GM12878 (cell line): ENCODE results near the gene ANKRD37. TPM values are rescaled to one million over a fixed set of nuclear protein-coding genes. Genes with fewer than 3 reads are reported as not detected.

Source experiments
- BCL11A ChIP-seq: IDR thresholded peaks from 2 replicates; pipeline ENCODE4 v1.6.1; 2011; ENCODE audit warnings: low read depth, low read length
- CHD2 ChIP-seq: IDR thresholded peaks from 2 replicates; pipeline ENCODE4 v1.6.1; 2011; ENCODE audit warnings: low read depth, low read length, improper control_type of control experiment, borderline replicate concordance
- CREB1 ChIP-seq: IDR thresholded peaks from 2 replicates; pipeline ENCODE4 v1.6.1; 2012; ENCODE audit warnings: low read depth, mild to moderate bottlenecking, inconsistent platforms
- EP300 ChIP-seq, 2 experiments: fragments of 150-350 bp in 1 of 2; IDR thresholded peaks; 2 replicates each; pipeline ENCODE4 v1.6.1; 2011 to 2012; ENCODE audit warnings: low read depth in 2 of 2, low read length in 2 of 2, borderline replicate concordance in 1 of 2, improper control_type of control experiment in 1 of 2, inconsistent platforms in 1 of 2; ENCODE audit not compliant: control insufficient read depth in 1 of 2
- FOS ChIP-seq: IDR thresholded peaks from 3 replicates; pipeline ENCODE4 v1.6.1; 2011; ENCODE audit warnings: borderline replicate concordance; ENCODE audit not compliant: insufficient read length; ENCODE audit errors: extremely low read depth
- KDM1A ChIP-seq: fragments of 200-600 bp; sonication (generic); IDR thresholded peaks from 2 replicates; pipeline ENCODE4 v1.6.1; 2016; ENCODE audit warnings: borderline replicate concordance
- KLF5 ChIP-seq: fragments of 450-650 bp; IDR thresholded peaks from 2 replicates; pipeline ENCODE4 v1.6.1; 2014; ENCODE audit warnings: mild to moderate bottlenecking; ENCODE audit not compliant: partially characterized antibody
- NR2C2 ChIP-seq: IDR thresholded peaks from 2 replicates; pipeline ENCODE4 v1.6.1; 2011; ENCODE audit warnings: borderline replicate concordance, low read depth; ENCODE audit not compliant: control insufficient read depth, insufficient read length
- NR2F1 ChIP-seq: fragments of 450-650 bp; conservative IDR thresholded peaks from 2 replicates; pipeline ENCODE4 v1.6.1; 2017; ENCODE audit warnings: mild to moderate bottlenecking
- POLR2A ChIP-seq: IDR thresholded peaks from 2 replicates; pipeline ENCODE4 v1.6.1; 2011; ENCODE audit warnings: low read depth, mild to moderate bottlenecking, low read length
- RAD21 ChIP-seq: IDR thresholded peaks from 2 replicates; pipeline ENCODE4 v1.6.1; 2011; ENCODE audit warnings: mild to moderate bottlenecking, low read depth, low read length, moderate library complexity; ENCODE audit not compliant: insufficient read depth
- SIX5 ChIP-seq: IDR thresholded peaks from 2 replicates; pipeline ENCODE4 v1.6.1; 2011; ENCODE audit warnings: mild to moderate bottlenecking, low read depth, low read length, moderate library complexity; ENCODE audit not compliant: severe bottlenecking
- SMAD1 ChIP-seq: fragments of 450-650 bp; IDR thresholded peaks from 2 replicates; pipeline ENCODE4 v1.6.1; 2018; ENCODE audit warnings: mild to moderate bottlenecking, low read depth; ENCODE audit not compliant: partially characterized antibody
- SMARCA5 ChIP-seq: fragments of 450-650 bp; IDR thresholded peaks from 2 replicates; pipeline ENCODE4 v1.6.1; 2017; ENCODE audit warnings: mild to moderate bottlenecking
- SPI1 ChIP-seq: IDR thresholded peaks from 2 replicates; pipeline ENCODE4 v1.6.1; 2011; ENCODE audit warnings: low read depth, mild to moderate bottlenecking, low read length, moderate library complexity, borderline replicate concordance; ENCODE audit not compliant: insufficient read depth
- SREBF2 ChIP-seq: IDR thresholded peaks from 2 replicates; pipeline ENCODE4 v1.6.1; 2012; ENCODE audit warnings: mild to moderate bottlenecking, low read length
- SRF ChIP-seq, 2 experiments: IDR thresholded peaks; 2 replicates each; pipeline ENCODE4 v1.6.1; 2011; ENCODE audit warnings: low read depth in 2 of 2, low read length in 2 of 2, mild to moderate bottlenecking in 1 of 2, moderate library complexity in 1 of 2
- STAT1 ChIP-seq: fragments of 450-650 bp; conservative IDR thresholded peaks from 2 replicates; pipeline ENCODE4 v1.6.1; 2014; ENCODE audit warnings: antibody characterized with exemption, mild to moderate bottlenecking
- SUZ12 ChIP-seq: fragments of 200-600 bp; sonication (generic); IDR thresholded peaks from one replicate; pipeline ENCODE4 v1.6.1; 2018; ENCODE audit warnings: antibody characterized with exemption, mild to moderate bottlenecking; ENCODE audit not compliant: unreplicated experiment
- YBX1 ChIP-seq: fragments of 450-650 bp; IDR thresholded peaks from 2 replicates; pipeline ENCODE4 v1.6.1; 2016; ENCODE audit warnings: antibody characterized with exemption
- ZBTB11 ChIP-seq: fragments of 450-650 bp; formaldehyde crosslinking; IDR thresholded peaks from 2 replicates; pipeline ENCODE4 v1.5.0; 2022; ENCODE audit warnings: mild to moderate bottlenecking, missing genetic modification characterization
- ZSCAN29 ChIP-seq: fragments of 450-650 bp; IDR thresholded peaks from 2 replicates; pipeline ENCODE4 v1.6.1; 2017; ENCODE audit warnings: mild to moderate bottlenecking, moderate library complexity
- polyA plus RNA-seq, 11 experiments: library from polyadenylated mRNA; depleted of rRNA in 4 of 11; unstranded in 6 of 11; stranded (reverse) in 5 of 11; fragments of >200 nt; fragmentation: Nextera tagmentation in 4 of 11; fragmentation: Illumina TruSeq in 1 of 11; extraction: Ambion mirVana in 4 of 11; extraction: Trizol in 1 of 11; gene quantifications; 1 replicate in 1 of 11; 2 replicates in 10 of 11; pipeline versions ENCODE4 v1.2.1 to v1.2.3, GENCODE V29; 2011 to 2016; ENCODE audit warnings: inconsistent platforms in 2 of 11, missing spikeins in 2 of 11, low read depth in 1 of 11
- total RNA-seq, 4 experiments: library from RNA; depleted of rRNA in 3 of 4; stranded (reverse); fragments of >200 nt in 3 of 4; fragmentation: Illumina TruSeq in 1 of 4; extraction: Trizol in 1 of 4; gene quantifications; 2 replicates each; pipeline versions ENCODE4 v1.2.1 to v1.2.3, GENCODE V29; 2013 to 2021
- TF ChIP-seq, protein P1 (sequence below): fragments of 450-650 bp; IDR thresholded peaks from 2 replicates; pipeline ENCODE4 v1.6.1; 2017; ENCODE audit warnings: borderline replicate concordance
- TF ChIP-seq, protein P2 (sequence below): IDR thresholded peaks from 2 replicates; pipeline ENCODE4 v1.6.1; 2011; ENCODE audit warnings: mild to moderate bottlenecking, low read depth, low read length, moderate library complexity; ENCODE audit not compliant: insufficient replicate concordance
- TF ChIP-seq, protein P3 (sequence below): IDR thresholded peaks from 2 replicates; pipeline ENCODE4 v1.6.1; 2012; ENCODE audit warnings: low read depth, low read length, improper control_type of control experiment

Gene ANKRD37
- total and polyA plus RNA-seq, 10 of the 15 experiments (the other 5 are each of a cell fraction or from before 2014, with no cell fraction given), result 10.6 to 67.9 (median 24.2) TPM

DNA sequence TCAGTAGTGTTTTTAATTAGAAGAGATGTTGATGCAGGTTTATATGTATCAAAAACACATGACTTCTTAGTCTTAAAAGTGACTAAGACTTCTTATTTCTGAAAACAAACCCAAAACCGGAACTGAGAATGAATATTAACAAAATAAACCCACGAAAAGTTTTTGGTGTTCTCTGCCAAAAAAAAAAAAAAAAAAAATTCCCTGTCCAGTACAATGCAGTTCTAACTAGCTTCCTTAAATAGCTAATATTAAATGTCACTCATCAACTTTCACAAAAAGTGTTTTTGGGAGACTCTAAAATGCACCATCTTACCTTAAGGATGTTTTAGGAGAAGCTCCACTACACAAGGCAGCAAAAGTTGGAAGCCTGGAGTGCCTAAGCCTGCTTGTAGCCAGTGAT is 2.0 kb downstream of the ANKRD37 start (continued):
- peak; percentile 69; the same call in 1 of the 2 replicates for TF ChIP-seq SPI1
- TF ChIP-seq NR2F1, result no peak
- TF ChIP-seq SMAD1, result no peak
- TF ChIP-seq SMARCA5, result no peak
- TF ChIP-seq BCL11A, result no peak
- TF ChIP-seq NR2C2, result no peak
- no peak for TF ChIP-seq SREBF2
- no peak for TF ChIP-seq SRF (IDR thresholded peaks at IDR 0.05; ENCODE audit: low read depth in 2 of 2, low read length in 2 of 2)
- no peak for TF ChIP-seq ZSCAN29
- no peak for TF ChIP-seq EP300 (IDR thresholded peaks at IDR 0.05; ENCODE audit: borderline replicate concordance in 1 of 2, control insufficient read depth in 1 of 2, low read depth in 2 of 2, low read length in 2 of 2)
- no peak for TF ChIP-seq CREB1
- no peak for TF ChIP-seq ZBTB11 (CRISPR knock-in tag)
- no peak for TF ChIP-seq SIX5
- TF ChIP-seq SUZ12, result no peak
- no peak for TF ChIP-seq KLF5
- TF ChIP-seq POLR2A, result no peak
- TF ChIP-seq RAD21, result no peak
- TF ChIP-seq STAT1, result no peak
- no peak for TF ChIP-seq FOS
- TF ChIP-seq, protein P1, sequence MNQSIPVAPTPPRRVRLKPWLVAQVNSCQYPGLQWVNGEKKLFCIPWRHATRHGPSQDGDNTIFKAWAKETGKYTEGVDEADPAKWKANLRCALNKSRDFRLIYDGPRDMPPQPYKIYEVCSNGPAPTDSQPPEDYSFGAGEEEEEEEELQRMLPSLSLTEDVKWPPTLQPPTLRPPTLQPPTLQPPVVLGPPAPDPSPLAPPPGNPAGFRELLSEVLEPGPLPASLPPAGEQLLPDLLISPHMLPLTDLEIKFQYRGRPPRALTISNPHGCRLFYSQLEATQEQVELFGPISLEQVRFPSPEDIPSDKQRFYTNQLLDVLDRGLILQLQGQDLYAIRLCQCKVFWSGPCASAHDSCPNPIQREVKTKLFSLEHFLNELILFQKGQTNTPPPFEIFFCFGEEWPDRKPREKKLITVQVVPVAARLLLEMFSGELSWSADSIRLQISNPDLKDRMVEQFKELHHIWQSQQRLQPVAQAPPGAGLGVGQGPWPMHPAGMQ, result no peak
- TF ChIP-seq CHD2, result no peak
- TF ChIP-seq, protein P2, sequence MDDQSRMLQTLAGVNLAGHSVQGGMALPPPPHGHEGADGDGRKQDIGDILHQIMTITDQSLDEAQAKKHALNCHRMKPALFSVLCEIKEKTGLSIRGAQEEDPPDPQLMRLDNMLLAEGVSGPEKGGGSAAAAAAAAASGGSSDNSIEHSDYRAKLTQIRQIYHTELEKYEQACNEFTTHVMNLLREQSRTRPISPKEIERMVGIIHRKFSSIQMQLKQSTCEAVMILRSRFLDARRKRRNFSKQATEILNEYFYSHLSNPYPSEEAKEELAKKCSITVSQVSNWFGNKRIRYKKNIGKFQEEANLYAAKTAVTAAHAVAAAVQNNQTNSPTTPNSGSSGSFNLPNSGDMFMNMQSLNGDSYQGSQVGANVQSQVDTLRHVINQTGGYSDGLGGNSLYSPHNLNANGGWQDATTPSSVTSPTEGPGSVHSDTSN, result no peak
- TF ChIP-seq KDM1A, result no peak
- TF ChIP-seq, protein P3, sequence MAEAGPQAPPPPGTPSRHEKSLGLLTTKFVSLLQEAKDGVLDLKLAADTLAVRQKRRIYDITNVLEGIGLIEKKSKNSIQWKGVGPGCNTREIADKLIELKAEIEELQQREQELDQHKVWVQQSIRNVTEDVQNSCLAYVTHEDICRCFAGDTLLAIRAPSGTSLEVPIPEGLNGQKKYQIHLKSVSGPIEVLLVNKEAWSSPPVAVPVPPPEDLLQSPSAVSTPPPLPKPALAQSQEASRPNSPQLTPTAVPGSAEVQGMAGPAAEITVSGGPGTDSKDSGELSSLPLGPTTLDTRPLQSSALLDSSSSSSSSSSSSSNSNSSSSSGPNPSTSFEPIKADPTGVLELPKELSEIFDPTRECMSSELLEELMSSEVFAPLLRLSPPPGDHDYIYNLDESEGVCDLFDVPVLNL, result no peak
- TF ChIP-seq YBX1, result no peak
